HG03095 (cell line): ENCODE data around the gene SNRNP35.
A peak's percentile ranks its signal among the peaks of the same experiment; 100 is the strongest.
"Not testable (repeated sequence)": the region's sequence is repeated elsewhere in the genome, so short reads cannot be mapped to it uniquely, and the experiment has no call there.

Source experiments
- ATAC-seq: cut with Tn5 transposase; IDR thresholded peaks from one replicate; pipeline ENCODE4 v1.9.1; 2021; ENCODE audit warnings: moderate library complexity; ENCODE audit not compliant: unreplicated experiment

The SNRNP35 gene

DNA sequence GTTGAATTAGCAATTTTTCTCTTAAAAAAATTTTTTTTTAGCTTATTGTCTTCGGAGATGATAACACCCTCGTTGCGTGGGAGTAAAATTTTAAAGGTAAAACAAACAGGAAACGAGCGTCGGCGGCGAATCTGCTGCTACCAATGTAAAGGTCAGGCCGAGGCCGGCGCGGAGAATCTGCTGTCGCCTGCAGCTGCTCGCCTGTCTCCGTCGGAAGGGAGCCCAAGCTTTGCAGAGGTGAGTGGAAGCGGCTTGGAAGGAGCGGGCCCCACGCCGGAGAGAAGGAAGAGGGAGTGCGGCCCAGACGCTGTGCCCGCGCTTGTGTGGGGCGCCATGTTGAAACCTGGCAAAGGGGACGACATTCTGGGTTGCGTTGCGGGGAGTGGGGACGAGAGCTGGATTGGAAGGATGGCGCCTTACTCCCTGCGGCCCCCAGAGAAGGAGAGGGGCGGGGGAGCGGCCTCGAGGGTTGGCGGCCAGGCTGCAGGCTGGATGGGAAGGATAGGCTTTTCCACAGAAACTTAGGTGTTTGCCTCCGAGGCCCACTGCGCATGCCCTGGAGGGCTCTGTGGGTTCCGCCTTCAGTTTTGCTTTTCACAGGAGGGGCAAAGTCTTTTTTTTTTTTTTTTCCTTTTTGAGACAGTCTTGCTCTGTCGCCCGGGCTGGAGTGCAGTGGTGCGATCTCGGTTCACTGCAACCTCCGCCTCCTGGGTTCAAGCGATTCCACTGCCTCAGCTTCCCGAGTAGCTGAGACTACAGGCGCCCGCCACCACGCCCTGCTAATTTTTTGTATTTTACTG is at the start of gene SNRNP35:
SNRNP35 (plus strand) TSS at position 160 of the 800 bp plus-strand sequence. CDS start 7,402 bp downstream, outside the sequence.
- ATAC-seq = peak; percentile 46

- ATAC-seq = not testable (repeated sequence)
These were observed 49.3 kb upstream of the SNRNP35 start for GRCh38 chr12:123408619-123409018.

GRCh38 chr12:123409284-123410040 is 48.5 kb upstream of the SNRNP35 start:
- ATAC-seq = not testable (repeated sequence)

GRCh38 chr12:123410041-123410412 is 47.9 kb upstream of the SNRNP35 start:
- no peak for ATAC-seq

DNA sequence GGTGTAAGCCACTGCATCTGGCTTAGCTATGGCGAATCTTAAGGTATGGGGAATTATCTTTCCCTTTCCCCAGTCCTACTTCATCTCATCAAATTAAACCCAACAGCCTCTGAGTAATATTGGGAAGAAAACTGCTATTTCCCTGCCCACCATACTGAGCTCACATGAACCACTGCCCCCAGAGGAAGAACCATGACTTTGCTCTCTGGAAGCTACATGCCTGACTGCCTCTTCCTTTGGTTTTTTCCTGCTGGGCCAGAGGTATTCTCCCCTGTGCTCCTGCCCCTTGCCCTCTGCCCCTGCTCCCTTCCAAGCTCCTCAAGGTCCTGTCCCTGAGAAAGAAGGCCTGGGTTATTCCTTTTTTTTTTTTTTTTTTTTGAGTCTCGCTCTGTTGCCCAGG is 36.6 kb upstream of the SNRNP35 start:
- ATAC-seq = no peak

DNA sequence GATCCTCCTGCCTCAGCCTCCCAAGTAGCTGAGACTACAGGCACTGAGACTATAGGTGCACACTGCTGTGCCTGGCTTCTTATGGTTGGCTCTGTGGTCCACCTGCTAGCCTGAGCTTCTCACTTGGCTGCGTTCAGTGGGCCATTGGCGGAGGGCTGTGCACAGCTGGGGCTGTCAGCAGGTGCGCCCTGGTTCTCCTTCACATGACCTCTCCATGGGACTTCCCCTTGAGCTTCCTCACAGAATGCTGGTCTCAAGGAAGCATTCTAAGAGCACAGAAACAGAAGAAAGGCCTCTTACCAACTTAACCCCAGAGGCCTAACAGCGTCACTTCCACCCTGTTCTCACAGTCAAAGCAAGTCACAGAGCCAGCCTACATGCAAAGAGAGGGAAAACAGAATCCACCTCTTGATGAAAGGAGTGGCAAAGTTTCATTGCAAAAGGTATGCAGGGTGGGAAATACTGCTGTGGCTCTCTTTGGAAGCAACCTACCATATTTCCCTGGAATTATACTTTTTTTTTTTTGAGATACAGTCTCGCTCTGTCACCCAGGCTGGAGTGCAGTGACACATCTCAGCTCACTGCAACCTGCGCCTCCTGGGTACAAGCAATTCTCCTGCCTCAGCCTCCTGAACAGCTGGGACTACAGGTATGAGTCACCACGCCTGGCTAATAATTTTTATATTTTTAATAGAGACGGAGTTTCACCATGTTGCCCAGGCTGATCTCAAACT is 30.7 kb upstream of the SNRNP35 start:
- ATAC-seq = peak; percentile 87

GRCh38 chr12:123428591-123428990 is 29.3 kb upstream of the SNRNP35 start:
- no peak for ATAC-seq

GRCh38 chr12:123429101-123429500 is 28.8 kb upstream of the SNRNP35 start:
- not testable (repeated sequence) for ATAC-seq

- ATAC-seq = not testable (repeated sequence)
These were observed 25.8 kb upstream of the SNRNP35 start for GRCh38 chr12:123431951-123432817.

DNA sequence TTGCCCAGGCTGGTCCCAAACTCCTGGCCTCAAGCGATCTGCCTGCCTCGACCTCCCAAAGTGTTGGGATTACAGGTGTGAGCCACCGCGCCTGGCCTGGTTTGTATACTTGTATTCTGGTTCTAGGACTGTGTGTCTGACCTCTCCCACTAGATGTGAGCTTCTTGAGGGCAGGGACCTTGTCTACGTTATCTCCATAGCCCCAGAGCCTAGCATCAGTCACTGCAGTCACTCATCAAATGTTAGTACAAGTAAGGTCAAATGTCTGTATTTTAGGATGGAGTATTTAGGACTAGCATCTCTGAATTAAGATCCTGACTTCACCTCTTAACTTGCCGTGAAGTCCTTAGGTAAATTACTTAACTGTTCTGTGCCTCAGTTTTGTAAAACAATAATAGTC is 24.3 kb upstream of the SNRNP35 start:
- no peak for ATAC-seq

- no peak for ATAC-seq
These were observed 22.3 kb upstream of the SNRNP35 start for GRCh38 chr12:123435636-123436016.

- ATAC-seq = peak; percentile 65
These were observed 21.6 kb upstream of the SNRNP35 start, which contains the start of gene RILPL2 for GRCh38 chr12:123436017-123436964. Gene RILPL2 (minus strand): TSS chr12:123436684. CDS start chr12:123436420, 264 bp downstream.

DNA sequence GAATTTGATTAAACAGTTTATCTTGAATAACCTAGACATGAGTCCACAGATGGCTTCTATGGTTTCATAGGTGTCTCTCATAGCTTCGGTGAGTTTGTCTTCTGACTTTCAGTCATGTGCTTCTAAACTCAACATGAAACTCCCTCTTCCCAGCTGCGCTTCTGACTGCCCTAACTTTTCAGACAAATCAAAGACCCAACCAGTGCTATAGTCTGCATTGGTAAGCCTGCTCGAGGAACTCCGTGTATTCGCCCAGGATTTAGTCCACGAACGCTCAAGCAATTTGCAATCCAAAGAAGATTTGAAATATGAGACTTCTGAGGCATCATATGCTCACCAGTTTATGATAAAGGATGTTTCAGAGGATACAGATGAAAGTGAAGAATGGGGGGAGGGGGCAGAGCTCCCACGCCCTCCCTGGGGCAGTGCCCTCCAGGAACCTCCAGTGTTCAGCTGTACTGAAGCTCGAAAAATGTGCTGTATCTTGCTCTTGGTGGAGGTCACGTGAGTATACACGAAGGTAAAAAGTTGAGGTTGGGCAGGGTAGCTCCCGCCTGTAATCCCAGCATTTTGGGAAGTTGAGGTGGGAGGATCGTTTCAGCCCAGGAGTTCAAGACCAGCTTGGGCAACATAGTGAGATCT is 16.3 kb upstream of the SNRNP35 start:
- ATAC-seq = peak; percentile 66

GRCh38 chr12:123442774-123443173 is 15.2 kb upstream of the SNRNP35 start:
- ATAC-seq = no peak

GRCh38 chr12:123444092-123445026 is 13.6 kb upstream of the SNRNP35 start:
- no peak for ATAC-seq

- no peak for ATAC-seq
These were observed 12.3 kb upstream of the SNRNP35 start for GRCh38 chr12:123445388-123446332.

DNA sequence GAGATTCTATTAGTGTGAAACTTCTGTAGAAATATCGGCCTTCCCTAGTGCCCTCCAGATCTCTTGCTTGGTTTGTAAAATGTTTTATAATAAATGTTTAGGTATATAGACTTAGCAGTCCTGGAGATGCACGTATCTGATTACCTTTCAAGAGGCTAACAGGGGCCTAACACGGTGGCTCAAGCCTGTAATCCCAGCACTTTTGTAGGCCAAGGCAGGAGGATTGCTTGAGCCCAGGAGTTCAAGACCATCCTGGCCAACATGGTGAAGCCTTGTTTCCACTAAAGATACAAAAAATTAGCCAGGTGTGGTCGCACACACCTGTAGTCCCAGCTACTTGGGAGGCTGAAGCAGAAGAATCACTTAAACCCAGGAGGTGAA is 11.6 kb upstream of the SNRNP35 start:
- no peak for ATAC-seq
